CD1c-positive myeloid dendritic cell (primary cell): ENCODE data around the gene GCNT2.
"Not testable (repeated sequence)": the region's sequence is repeated elsewhere in the genome, so short reads cannot be mapped to it uniquely, and the experiment has no call there.

ENCODE experiments used
- DNase-seq: peaks from one replicate; pipeline ENCODE4 v3.0.0-alpha.2; 2016; ENCODE audit errors: extremely low spot score

The GCNT2 gene

DNA sequence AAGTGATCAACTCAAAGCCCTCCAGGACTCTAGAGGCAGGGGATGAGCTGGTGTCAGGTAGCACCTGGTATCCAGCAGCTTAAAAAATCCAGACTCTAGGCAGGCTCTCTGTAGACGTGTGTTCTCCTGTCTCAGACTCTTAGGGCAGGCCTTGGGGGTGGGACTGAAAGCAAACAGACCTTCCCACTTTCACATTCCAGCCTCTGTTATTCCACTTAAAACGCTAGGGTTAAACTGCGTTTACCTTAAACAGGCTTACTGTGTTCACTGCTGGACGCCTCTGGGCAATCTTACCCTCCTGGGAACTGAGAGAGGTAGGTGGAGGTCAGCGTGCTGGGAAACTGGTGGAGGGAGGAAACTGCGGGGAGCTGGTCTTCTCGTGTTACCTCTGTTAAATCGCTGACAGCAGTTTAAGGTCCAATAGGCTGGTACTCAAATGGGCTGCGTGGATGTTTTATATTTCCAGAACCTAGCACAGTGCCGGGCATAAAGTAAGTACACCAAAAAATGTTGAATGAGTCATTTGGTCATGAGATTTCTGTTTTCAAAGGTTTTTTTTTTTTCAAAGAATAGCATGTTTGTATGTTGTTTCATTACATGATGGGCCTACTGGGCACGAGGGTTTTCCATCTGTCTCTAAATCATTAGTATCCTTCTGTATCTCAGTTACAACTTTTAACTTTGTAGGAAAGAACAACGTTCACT, at the start of gene GCNT2:
TSS of gene GCNT2 (plus strand) at position 248 of the 705 bp plus-strand sequence. CDS start 7,561 bp downstream, outside the sequence.
- DNase-seq: peak; percentile 20

DNA sequence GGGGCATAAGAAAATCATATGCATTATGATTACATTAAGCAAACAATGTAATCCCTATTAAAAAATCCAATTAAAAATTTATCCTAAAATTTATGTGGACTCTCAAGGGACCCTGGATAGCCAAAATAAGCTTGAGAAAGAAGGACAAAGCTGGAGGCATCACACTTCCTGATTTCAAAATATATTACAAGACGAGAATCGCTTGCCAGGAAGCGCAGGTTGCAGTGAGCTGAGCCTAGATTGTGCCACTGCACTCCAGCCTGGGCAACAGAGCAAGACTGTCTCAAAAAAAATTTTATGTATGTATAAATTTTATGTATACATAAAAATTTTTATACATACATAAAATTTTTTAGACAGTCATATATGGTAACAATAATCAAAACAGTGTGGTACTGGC, 48.5 kb upstream of the GCNT2 start:
- no peak for DNase-seq

DNA sequence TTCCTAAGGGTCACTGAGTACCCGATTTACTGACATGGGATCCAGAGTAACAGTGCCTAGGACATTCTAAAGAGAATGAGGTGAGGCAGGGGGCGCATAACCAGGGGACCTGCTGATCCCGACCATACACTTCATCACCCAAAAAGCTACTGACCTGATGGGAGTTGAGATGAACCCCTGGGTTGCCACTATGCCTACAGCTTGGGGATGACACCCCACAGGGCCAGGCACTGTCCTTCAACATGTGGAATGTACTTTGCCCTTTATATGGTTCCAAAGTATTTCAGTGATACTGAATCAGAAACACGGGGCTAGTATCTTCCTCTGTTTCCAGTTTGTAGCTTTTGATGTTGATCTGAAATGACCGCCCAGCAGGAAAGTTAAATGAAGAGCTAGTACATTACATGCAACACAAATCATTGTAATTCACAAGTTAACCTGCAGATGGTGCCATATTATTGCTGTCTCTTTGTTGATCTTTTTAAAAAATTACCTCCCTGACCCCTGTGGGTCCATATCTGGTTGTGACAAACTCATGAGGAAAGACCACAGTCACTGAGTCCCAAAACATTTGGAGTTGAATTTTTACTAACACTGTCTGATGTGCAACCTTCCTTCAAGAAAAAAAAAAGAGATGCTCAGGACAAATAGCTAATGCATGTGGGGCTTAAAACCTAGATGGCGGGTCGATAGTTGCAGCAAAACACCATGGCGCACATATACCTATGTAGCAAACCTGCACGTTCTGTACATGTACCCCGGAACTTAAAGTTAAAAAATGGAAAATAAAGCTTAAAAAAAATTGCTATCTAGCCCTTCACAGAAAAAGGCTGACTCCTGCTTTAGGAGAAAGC, 42.7 kb upstream of the GCNT2 start:
- peak; percentile 50 for DNase-seq

DNA sequence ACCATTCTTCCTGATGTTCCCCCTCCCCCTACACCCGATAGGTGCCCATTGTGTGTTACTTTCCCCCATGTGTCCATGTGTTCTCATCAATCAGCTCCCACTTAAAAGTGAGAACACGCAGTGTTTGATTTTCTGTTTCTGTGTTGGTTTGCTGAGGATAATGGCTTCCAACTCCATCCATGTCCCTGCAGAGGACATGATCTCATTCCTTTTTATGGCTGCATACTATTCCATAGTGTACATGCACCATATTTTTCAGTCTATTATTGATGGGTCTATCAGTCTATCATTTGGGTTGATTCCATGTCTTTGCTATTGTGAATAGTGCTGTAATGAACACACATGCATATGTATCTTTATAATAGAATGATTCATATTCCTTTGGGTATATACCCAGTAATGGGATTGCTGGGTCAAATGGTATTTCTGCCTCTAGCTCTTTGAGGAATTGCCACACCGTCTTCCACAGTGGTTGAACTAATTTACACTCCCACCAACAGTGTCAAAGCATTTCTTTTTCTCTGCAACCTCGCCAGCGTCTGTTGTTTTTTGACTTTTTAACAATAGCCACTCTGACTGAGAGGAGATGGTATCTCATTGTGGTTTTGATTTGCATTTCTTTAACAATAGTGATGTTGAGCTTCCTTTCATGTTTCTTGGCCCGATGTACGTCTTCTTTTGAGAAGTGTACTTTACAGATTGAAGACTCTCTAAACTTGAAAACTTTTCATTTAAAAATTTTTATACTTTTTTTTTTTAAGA, 41.0 kb upstream of the GCNT2 start:
- DNase-seq: no peak

DNA sequence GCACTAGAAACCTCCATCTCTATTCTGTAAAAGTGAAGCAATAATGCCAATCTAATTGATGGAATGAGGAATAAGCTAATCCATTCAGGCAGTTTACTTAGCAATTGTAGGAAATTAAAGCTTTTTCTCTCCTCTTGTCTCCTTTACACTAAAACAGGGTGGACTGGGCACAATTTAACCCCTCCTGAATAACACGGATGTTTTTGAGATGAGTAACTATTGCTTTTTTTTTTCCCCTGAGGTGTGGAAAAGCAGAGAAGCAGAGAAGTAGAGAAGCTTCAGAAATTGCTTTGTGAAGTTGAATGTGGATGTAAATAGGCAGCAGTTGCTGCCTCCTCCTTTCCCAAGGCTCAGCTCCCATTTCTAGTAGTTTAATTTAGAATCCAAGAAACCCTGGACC, 40.0 kb upstream of the GCNT2 start:
- no peak for DNase-seq

DNA sequence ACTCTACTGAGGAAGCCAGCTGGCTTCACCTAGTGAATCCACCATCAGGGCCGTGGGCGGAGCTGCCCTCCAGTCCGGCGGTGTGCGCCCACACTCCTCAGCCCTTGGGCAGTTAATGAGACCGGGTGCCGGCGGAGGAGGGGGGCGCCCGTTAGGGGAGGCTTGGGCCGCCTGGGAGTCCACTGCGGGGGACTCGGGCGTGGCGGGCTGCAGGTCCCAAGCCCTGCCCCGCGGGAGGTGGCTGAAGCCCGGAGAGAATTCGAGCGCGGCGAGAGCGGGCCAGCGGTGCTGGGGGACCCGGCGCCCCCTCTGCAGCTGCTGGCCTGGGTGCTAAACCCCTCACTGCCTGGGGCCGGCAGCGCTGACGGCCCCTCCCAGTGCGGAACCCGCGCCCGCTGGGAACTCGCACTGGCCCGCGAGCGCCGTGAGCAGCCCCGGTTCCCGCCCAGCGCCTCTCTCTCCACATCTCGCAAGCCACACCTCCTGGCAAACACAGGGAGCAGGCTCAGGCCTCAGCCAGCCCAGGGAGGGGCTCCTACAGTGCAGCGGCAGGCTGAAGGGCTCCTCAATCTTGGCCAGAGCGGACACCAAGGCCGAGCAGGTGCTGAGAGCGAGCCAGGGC, 38.4 kb upstream of the GCNT2 start:
- DNase-seq: no peak

DNA sequence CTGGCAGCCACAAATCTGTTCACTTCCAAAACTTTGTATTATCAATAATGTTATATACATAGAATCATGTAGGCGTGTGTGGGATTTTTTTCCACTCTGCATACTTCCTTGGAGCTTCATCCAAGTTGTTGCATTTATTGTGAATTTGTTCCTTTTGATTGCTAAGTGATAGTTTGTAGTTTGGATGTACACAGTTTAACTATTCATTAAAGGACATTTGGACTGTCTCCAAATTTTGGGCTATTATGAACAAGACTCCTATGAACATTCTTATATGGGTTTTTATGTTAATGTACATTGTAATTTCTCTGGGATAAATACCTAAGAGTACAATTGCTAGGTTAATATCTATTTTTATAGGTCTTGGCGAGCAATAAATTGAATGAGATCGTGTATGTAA, 36.2 kb upstream of the GCNT2 start:
- DNase-seq: no peak

DNA sequence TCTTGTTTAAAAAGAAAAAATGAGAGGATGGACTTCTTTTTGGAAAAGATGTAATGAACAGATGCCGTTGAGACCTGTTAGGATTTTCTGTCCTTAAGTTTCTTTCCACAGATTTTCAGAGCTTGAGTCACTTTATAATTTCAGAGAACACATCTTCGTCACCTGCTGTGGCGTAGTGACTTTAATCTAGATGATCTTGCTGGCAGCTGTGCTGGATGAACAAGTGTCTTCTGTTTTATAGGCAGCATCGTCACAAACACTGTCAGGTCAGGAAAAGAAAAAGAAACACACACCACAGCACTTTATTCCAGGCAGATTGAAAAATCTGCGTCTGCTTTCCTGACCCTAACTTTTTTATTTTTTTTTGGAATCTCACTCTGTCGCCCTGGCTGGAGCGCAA, 35.7 kb upstream of the GCNT2 start:
- no peak for DNase-seq

DNA sequence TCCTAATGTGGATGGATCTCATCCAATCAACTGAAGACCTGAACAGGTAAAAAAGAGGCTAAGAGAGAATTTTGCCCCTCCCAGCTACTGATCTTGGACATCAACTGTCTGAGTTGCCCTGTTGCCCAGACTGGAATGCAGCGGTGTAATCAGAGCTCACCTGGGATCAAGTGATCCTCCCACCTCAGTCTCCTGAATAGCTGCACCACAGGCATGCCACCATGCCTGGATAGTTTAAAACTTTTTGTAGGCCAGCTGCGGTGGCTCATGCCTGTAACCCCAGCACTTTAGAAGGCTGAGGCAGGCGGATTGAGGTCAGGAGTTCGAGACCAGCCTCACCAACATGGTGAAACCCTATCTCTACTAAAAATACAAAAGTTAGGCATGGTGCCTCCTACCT, 34.9 kb upstream of the GCNT2 start:
- DNase-seq: no peak

DNA sequence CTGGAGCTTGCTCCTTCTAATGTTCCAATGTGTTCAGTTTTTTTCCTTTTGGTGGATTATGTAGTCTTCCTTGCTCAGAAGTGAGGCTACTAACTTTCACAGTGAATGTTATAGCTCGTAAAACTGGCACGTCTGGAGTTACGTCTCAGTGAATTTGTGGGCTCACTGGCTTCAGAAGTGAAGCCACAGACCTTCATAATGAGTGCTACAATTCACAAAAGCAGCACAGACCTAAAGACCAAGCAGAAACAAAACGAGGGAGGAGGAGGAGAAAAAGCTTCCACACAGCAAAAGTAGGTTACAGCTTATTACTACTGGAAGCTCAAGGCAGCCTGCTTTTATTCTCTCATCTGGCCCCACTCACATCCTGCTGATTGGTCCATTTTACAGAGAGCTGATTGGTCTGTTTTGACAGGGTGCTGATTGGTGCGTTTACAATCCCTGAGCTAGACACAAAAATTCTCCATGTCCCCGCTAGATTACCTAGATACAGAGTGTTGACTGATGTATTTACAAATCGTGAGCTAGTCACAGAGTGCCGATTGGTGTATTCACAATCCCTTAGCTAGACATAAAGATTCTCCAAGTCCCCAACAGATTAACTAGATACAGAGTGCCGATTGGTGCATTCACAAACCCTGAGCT, 34.1 kb upstream of the GCNT2 start:
- DNase-seq: not testable (repeated sequence)

DNA sequence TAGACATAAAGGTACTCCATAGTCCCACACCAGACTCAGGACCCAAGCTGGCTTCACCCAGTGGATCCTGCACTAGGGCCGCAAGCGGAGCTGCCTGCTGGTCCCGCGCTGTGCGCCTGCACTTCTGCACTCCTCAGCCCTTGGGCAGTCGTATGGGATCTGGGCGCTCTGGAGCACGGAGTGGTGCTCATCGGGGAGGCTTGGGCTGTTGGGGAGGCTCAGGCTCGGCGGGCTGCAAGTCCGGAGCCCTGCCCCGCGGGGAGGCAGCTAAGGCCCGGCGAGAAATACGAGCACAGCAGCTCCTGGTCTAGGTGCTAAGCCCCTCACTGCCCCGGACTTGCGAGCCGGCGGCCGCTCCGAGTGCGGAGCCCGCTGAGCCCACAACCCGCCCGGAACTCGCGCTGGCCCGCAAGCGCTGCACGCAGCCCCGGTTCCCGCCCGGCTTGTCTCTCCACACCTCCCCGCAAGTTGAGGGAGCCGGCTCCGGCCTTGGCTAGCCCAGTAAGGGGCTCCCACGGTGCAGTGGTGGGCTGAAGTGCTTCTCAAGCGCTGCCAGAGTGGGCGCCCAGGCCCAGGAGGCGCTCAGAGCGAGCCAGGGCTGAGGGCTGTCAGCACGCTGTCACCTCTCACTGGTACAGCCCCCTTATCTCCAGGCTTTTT, 33.4 kb upstream of the GCNT2 start:
- no peak for DNase-seq

DNA sequence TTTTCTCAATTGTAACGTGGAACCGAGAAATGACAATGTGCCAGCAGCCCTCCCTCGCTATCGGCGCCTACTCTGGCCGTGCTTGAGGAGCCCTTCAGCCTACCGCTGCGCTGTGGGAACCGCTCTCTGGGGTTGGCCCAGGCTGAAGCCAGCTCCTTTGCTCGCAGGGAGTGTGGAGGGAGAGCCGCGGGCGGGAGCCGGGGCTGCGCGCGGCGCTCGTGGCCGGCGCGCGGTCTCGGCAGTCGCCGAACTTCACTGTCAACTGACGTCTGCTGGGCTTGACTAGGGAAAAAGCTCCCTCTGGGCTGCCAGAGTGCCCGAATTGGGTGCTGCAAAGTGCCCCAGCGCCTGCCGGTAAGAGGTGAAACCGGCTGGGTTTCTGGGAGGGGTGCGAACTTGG, 29.7 kb upstream of the GCNT2 start:
- no peak for DNase-seq

DNA sequence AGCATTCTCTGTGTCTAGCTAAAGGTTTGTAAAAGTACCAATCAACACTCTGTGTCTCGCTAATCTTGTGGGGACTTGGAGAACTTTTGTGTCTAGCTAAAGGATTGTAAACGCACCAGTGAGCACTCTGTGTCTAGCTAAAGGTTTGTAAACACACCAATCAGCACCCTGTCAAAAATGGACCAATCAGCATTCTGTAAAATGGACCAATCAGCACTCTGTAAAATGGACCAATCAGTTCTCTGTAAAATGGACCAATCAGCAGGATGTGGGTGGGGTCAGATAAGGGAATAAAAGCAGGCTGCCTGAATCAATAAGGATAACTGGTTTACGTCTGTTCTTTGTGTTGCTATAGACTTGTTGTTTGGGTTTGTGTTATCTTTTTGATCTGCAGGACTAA, 29.2 kb upstream of the GCNT2 start:
- DNase-seq: not testable (repeated sequence)

DNA sequence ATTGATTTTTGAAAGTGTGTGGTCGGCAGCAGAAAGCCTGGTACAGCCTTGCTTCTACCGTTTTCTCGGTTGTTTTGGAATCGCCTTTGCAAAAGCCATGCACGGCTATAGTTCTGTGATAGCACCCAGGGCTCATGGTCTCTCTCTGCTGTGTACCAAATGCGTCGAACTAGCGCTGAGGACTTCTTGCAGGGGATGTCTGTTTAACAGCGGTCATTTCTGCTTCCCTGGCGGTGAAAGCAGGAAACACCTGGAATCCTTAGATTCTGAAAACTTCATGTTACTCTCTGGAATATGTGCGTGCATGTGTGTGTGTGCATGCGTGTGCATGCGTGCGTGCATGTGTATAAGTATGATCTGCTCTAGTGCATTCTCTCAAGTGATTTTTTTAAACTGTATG, 26.1 kb upstream of the GCNT2 start:
- DNase-seq: no peak

DNA sequence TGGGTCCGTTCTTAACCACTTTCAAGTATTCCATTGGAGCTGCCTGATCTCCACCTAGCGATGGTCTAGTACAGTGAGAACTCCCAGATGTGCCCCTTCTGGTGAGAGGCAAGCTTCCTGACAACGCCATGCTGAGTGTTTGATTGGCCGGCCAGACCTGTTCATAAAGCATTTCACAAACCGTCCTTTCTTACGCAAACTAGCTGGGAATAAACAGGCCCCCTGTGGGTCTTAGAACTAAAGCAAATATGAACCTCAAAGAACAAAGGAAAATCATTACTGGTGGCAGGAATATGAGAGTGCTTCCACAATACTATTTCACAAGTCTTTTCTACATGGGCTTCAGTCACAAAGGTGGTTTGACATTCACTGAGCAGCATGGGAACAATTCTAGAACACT, 15.6 kb upstream of the GCNT2 start:
- no peak for DNase-seq

DNA sequence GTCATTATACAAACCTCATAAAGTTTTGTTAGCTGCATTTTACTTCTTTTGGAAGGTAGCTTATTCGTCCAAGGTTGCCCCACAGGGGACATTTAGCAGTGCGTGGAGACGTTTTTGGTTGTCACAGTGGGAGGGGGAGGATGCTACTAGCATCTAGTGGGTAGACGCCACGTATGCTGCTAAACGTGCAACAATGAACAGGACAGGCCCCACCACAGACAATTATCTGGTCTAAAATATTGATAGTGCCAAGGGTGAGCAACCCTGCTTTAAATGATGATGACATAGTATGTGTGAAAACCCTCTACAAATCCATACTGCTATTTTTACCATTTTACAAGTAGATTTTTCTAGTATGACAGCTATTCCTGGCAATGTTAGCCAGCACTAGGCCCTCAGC, 13.9 kb upstream of the GCNT2 start:
- DNase-seq: no peak

DNA sequence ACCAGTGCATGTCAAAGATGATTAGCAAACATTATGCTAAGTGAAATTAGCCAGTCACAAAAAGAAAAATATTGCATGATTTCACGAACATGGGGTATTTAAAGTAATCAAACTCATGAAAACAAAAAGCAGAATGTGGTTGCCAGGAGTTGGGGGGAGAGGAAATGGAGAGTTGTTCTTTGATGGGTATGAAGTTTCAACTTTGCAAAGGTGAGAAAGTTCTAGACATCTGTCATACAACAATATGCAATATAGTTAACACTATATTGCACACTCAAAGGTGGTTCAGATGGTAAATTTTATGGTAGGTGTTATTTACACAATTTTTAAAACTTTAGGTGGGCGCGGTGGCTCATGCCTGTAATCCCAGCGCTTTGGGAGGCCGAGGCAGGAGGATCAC, 13.4 kb upstream of the GCNT2 start:
- no peak for DNase-seq

DNA sequence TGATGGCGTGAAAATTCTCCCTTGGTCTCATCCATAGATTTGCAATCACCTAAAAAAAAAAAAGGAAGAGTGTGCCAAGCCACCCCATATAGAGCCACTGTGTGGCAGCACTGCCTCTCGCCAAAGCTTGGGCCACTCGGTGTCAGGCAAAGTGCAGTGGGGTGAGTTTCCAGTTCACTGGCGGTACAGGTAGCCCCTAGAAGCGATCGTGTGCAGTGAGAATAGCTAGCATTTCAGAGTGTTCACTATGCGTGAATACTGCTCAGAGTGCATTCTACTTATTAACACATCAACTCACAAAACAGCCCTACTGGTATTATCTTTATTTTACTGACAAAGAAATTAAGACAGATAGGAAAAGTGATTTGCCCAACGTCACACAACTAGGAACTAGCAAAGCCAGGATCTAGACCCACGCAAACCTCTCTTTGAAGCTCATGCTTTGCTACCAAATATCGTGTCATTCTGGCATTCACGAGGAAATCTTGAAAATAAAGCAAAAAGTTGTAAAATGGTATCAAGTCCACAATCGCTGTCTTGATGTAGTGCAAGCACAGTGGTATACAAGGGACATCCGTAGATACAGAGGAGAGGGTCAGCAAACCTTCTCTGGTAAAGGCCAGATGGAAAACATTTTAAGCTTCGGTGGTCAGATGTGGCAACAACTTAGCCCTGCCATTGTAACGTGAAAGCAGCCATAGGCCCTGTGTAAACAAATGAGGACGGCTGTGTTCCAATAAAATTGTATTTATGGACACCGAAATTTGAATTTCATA, 10.4 kb upstream of the GCNT2 start:
- peak; percentile 65 for DNase-seq

DNA sequence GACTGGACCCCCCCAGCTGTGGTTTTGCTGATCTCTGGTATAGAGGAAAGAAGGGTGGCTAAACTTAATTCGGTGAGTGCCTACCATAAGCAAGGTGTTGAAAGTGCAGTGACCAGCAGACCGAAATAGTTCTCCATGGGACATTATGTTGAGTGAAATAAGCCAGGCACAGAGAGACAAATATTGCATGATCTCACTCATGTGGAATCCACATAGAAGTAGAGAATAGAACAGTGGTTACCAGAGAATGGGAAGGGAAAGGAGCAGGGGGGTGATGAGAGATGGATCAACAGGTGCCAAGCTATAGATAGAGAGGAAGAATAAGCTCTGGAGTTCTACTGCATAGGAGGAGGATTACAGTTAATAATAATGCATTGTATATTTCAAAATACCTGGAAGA, 9.7 kb upstream of the GCNT2 start:
- no peak for DNase-seq

DNA sequence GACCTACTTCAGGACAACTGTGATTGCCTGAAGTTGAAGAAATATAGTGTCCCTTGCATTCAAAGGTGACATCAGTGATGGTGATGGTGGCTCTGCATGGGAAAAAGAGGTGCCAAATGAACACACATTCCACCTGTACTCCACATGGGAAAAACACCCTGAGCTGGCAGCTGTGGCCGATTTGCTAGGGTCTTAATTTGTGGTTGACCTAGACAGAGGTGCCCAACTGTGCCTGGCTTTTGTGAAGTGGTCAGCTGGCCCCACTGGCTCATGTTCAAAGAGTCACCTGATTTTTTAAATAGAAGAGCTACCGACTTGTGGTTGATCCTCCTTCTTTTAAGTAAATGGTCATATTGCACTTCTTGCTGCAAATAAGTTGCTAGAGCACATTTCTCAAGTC, 7.6 kb upstream of the GCNT2 start:
- DNase-seq: no peak
